GM19324 (cell line): ENCODE measurements around the gene PEX11B.

ENCODE experiments used
- ATAC-seq: cut with Tn5 transposase; IDR thresholded peaks from one replicate; pipeline ENCODE4 v1.9.1; 2021; ENCODE audit warnings: mild to moderate bottlenecking, moderate library complexity; ENCODE audit not compliant: unreplicated experiment, low FRiP score

The PEX11B gene

GRCh38 chr1:145878724-145879123, 39.8 kb downstream of the PEX11B start:
- no peak for ATAC-seq

GRCh38 chr1:145877923-145878486, 40.5 kb downstream of the PEX11B start:
- no peak for ATAC-seq

- ATAC-seq = no peak
These were observed 43.9 kb downstream of the PEX11B start for GRCh38 chr1:145874646-145875045.

GRCh38 chr1:145871994-145872924, 46.3 kb downstream of the PEX11B start:
- ATAC-seq = no peak

- no peak for ATAC-seq
These were observed 50.3 kb downstream of the PEX11B start for GRCh38 chr1:145868232-145868631.

- ATAC-seq = no peak
These were observed 55.1 kb downstream of the PEX11B start for GRCh38 chr1:145863282-145864018.
